HG03103 (cell line): ENCODE measurements around the gene DLX1.
A peak's percentile ranks its signal among the peaks of the same experiment; 100 is the strongest.
"Not testable (repeated sequence)": the region's sequence is repeated elsewhere in the genome, so short reads cannot be mapped to it uniquely, and the experiment has no call there.

Experiments used
- ATAC-seq: cut with Tn5 transposase; IDR thresholded peaks from one replicate; pipeline ENCODE4 v1.9.1; 2021; ENCODE audit warnings: low read depth; ENCODE audit not compliant: unreplicated experiment

DLX1 gene

GRCh38 chr2:172063446-172063845 is 21.9 kb upstream of the DLX1 start:
- no peak for ATAC-seq

- no peak for ATAC-seq
These were observed 20.2 kb upstream of the DLX1 start for GRCh38 chr2:172065111-172065510.

GRCh38 chr2:172066394-172066886 is 18.9 kb upstream of the DLX1 start:
- no peak for ATAC-seq

- ATAC-seq, result not testable (repeated sequence)
These were observed 17.4 kb upstream of the DLX1 start for GRCh38 chr2:172067905-172068304.

GRCh38 chr2:172070936-172071335 is 14.4 kb upstream of the DLX1 start:
- ATAC-seq, result no peak

GRCh38 chr2:172072303-172072702 is 13.0 kb upstream of the DLX1 start:
- ATAC-seq, result no peak

- ATAC-seq, result no peak
These were observed 12.6 kb upstream of the DLX1 start for GRCh38 chr2:172072706-172073105.

- ATAC-seq, result no peak
These were observed 11.8 kb upstream of the DLX1 start for GRCh38 chr2:172073518-172073917.

GRCh38 chr2:172074254-172074653 is 11.1 kb upstream of the DLX1 start:
- no peak for ATAC-seq

- no peak for ATAC-seq
These were observed 5.9 kb upstream of the DLX1 start for GRCh38 chr2:172079416-172079815.

GRCh38 chr2:172079838-172080640 is 5.3 kb upstream of the DLX1 start:
- ATAC-seq, result no peak

- ATAC-seq, result no peak
These were observed 4.6 kb upstream of the DLX1 start for GRCh38 chr2:172080641-172081220.

- ATAC-seq, result no peak
These were observed 3.9 kb upstream of the DLX1 start for GRCh38 chr2:172081221-172082022.

- no peak for ATAC-seq
These were observed 3.0 kb upstream of the DLX1 start for GRCh38 chr2:172082105-172082943.

- ATAC-seq, result no peak
These were observed 2.2 kb upstream of the DLX1 start for GRCh38 chr2:172082944-172083627.

GRCh38 chr2:172083628-172084394 is 1.5 kb upstream of the DLX1 start:
- no peak for ATAC-seq

GRCh38 chr2:172084395-172084644 is 987 bp upstream of the DLX1 start:
- no peak for ATAC-seq

GRCh38 chr2:172084645-172085459 is 455 bp upstream of the DLX1 start:
- ATAC-seq, result peak; percentile 76
